Left lung (tissue), 10 donors: Measurements from ENCODE around the gene FAM9C. TPM values are rescaled to one million over a fixed set of nuclear protein-coding genes. Genes with fewer than 3 reads are reported as not detected.
"Not testable (repeated sequence)": the region's sequence is repeated elsewhere in the genome, so short reads cannot be mapped to it uniquely, and the experiment has no call there.

Experiments
- ATAC-seq: fragments of 200-7000 bp; cut with Tn5 transposase; one replicate; pipeline ENCODE4 v1.9.1; 2020; ENCODE audit warnings: moderate library complexity
- DNase-seq, 4 donors: peaks; one replicate each; pipeline ENCODE4 v3.0.0-alpha.2; 2013 to 2020
- H3K27ac ChIP-seq, 2 donors: fragments of 200-600 bp; sonication (generic) in 1 of 2; one replicate each; pipeline versions ENCODE4 v1.5.0 to v1.8.0; 2020 to 2021
- H3K27me3 ChIP-seq, 2 donors: fragments of 200-600 bp; sonication (generic) in 1 of 2; one replicate each; pipeline versions ENCODE4 v1.5.0 to v1.8.0; 2020 to 2021
- H3K36me3 ChIP-seq, 2 donors: fragments of 200-600 bp; sonication (generic) in 1 of 2; one replicate each; pipeline versions ENCODE4 v1.5.0 to v1.8.0; 2020 to 2021
- H3K4me1 ChIP-seq, 2 donors: fragments of 200-600 bp; one replicate each; pipeline ENCODE4 v1.8.0; 2021
- H3K4me3 ChIP-seq, 2 donors: fragments of 200-600 bp; sonication (generic) in 1 of 2; one replicate each; pipeline versions ENCODE4 v1.5.0 to v1.8.0; 2020 to 2021; ENCODE audit warnings: mild to moderate bottlenecking in 1 of 2
- H3K9me3 ChIP-seq, 2 donors: fragments of 200-600 bp; sonication (generic) in 1 of 2; one replicate each; pipeline versions ENCODE4 v1.5.0 to v1.8.0; 2020 to 2021
- intact Hi-C, 2 donors: fragments of 100-400 bp; cut with DNase I; formaldehyde crosslinking; loops; one replicate each; pipeline versions ENCODE4 v1.11.2 to v1.14.2; 2022
- polyA plus RNA-seq, 6 donors: library from polyadenylated mRNA; unstranded; fragments of 120-200 nt; gene quantifications; one replicate each; pipeline ENCODE4 v1.2.1, GENCODE V29; 2013; ENCODE audit not compliant: insufficient read length in 6 of 6
- total RNA-seq, 2 donors: library from RNA; stranded (reverse); fragmentation: NEBNext Ultra II Directional; extraction: Animal tissue kit (Norgen Biotek cat#: 25700); gene quantifications; one replicate each; pipeline ENCODE4 v1.2.1, GENCODE V29; 2021
- TF ChIP-seq, protein P1 (sequence below), 2 donors: fragments of 200-600 bp; sonication (generic) in 1 of 2; IDR thresholded peaks; one replicate each; pipeline versions ENCODE4 v1.5.0 to v1.8.0; 2021; ENCODE audit warnings: antibody characterized with exemption in 2 of 2
- donor health status: DM: no; HTN: yes; CAD: no.
- donor health status: DM: no; HTN: no; CAD: no.

The FAM9C gene
- total and polyA plus RNA-seq, 8 donors = 0.11 to 0.77 (median 0.21) TPM; not detected in 2

DNA sequence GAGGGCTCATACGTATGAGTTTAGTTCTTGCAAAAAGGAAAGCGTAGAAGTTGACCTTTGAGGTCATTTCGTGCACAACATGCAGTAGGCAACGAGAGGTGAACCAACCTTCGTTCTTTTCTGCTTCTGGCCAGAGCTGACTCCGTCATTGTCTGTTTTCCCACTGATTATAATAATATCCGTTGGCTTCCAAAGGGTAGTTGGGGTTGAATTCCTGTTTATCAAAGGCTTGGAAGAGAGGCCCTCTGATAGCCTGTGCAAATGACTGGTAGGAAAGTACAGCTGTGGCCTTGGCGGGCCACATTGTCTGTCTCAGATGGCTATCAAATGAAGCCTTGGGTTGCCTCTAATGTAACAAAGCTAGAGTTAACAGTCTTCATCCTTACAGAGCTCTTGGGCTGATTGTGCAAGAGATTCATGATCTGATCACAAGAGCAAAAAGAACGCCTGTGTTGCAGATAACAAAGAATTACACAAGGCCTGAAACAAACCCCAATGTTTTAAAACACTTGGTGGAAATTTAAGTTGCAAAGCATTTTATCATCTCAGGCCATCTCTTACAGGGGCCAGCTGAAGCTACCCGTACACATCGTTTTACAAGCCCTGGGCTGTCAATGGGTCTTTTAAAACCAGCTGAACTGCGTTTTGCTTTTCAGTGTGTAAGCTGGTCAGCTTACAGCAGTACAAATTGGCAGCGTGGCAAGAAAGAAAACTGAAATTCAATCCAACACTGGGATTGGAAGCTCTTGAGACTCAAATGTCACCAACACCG lies 46.1 kb upstream of the FAM9C start:
- peak in 2 of 4 donors; percentile 33 to 57 for DNase-seq
- Histone ChIP-seq H3K4me1 (peaks cover 0 to 72% of the 10 kb centered on the region in 2 donors), H3K27me3 (no peaks in the 10 kb centered on the region), H3K9me3 (no peaks in the 10 kb centered on the region), H3K27ac (peak overlapping the region; percentile 71 to 87), H3K4me3 (no peak overlapping the region), H3K36me3 (no peaks in the 10 kb centered on the region)
- TF ChIP-seq, protein P1, sequence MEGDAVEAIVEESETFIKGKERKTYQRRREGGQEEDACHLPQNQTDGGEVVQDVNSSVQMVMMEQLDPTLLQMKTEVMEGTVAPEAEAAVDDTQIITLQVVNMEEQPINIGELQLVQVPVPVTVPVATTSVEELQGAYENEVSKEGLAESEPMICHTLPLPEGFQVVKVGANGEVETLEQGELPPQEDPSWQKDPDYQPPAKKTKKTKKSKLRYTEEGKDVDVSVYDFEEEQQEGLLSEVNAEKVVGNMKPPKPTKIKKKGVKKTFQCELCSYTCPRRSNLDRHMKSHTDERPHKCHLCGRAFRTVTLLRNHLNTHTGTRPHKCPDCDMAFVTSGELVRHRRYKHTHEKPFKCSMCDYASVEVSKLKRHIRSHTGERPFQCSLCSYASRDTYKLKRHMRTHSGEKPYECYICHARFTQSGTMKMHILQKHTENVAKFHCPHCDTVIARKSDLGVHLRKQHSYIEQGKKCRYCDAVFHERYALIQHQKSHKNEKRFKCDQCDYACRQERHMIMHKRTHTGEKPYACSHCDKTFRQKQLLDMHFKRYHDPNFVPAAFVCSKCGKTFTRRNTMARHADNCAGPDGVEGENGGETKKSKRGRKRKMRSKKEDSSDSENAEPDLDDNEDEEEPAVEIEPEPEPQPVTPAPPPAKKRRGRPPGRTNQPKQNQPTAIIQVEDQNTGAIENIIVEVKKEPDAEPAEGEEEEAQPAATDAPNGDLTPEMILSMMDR (IDR thresholded peaks at IDR 0.05) = no peak
- intact Hi-C loops = loop anchor here in 1 of 2 donors (10.0 kb wide), 1 partner anchor 116 kb away; the partner anchor contains the start of gene TMSB4X
- ATAC-seq = peak; percentile 37

DNA sequence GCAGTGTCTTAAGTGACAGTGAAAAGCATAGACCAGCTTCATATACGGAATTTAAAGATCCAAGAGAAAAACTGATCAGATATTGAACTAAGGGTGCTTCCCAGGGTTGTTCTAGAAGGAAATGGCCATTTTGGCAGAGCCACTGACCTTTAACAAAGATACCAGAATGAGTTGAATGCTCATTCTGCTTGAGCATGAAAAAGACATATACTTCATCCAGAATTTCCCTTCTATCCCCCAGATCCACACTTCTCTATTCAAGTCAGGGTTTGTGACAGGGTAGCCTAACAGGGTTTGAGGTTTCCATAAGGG lies 45.6 kb upstream of the FAM9C start:
- Histone ChIP-seq H3K9me3 (no peaks in the 10 kb centered on the region), H3K27ac (peak overlapping the region; percentile 71 to 87), H3K4me3 (no peak overlapping the region), H3K36me3 (no peaks in the 10 kb centered on the region), H3K27me3 (no peaks in the 10 kb centered on the region), H3K4me1 (peaks cover 0 to 68% of the 10 kb centered on the region in 2 donors)
- intact Hi-C loops = loop anchor here in 1 of 2 donors (10.0 kb wide), 1 partner anchor 115 kb away; the partner anchor contains the start of gene TMSB4X
- DNase-seq (no peak), ATAC-seq (peak; percentile 11)
- TF ChIP-seq, protein P1 (IDR thresholded peaks at IDR 0.05) = no peak

DNA sequence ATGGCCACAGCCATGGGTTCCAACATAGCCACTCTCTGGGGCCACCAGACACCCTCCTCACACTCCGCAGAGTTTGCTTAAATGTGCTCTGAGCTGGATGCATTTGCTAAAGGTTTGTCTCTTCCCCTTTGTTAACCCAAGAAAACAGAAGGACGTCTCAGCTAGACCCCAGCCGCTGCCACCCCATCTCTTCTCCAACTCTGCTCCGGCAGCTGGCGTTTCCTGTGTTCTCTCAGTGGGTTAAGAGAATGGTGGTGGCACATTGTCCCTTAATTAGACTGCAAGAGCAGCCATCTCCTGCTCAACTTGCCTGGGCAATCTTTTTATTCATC lies 43.7 kb upstream of the FAM9C start:
- intact Hi-C loops = no loop called here

DNA sequence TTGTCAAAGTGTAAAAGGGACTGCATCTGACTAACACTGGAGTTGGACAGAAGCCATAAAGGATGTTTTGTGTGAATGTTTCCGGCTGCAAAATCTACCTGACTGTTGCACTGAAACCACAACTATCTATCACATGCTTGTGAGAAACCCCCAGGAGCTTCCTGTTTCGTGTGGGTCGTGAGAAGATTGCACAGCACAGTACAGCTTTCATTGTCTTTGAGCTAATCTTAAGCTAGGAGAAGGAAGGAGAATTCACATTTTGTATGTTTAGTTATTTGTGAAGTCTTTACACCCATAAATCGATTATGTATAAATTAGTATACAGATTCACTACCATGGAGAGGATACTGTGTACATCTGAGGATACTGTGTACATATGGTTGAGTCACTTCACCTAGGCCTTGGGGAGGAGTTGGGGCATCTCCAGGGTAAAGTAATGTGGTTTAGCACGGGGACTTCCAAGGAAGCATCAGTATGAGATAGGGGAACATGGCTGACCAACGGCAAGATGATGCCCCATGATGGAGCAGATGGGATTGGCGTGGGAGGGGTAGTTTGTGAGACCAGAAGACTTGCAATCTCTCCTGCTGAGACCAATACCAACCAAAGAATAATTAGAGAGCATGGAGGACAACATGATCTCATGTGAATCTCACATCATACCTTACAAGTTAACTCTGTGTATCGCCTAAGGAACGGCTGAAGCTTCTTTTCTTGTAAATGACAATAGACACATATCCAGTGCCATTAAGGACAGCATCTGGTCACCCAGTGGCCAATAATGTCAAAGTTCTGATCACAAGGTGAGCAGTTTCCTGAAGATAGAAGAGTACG lies 43.1 kb upstream of the FAM9C start:
- intact Hi-C loops = no loop called here
- TF ChIP-seq, protein P1 (IDR thresholded peaks at IDR 0.05) = no peak
- H3K27ac ChIP-seq = peak overlapping the region; percentile 2 to 87
- no peaks in the 10 kb centered on the region for H3K36me3 ChIP-seq
- DNase-seq (no peak), ATAC-seq (peak; percentile 45)
- H3K4me1 ChIP-seq = peaks cover 0 to 65% of the 10 kb centered on the region in 2 donors
- no peaks in the 10 kb centered on the region for H3K9me3 ChIP-seq
- no peaks in the 10 kb centered on the region for H3K27me3 ChIP-seq
- no peak overlapping the region for H3K4me3 ChIP-seq

More for the DNA sequence above, 43.7 kb upstream of the FAM9C start:
- ATAC-seq (no peak), DNase-seq (peak in 1 of 4 donors; percentile 39)
- H3K9me3 ChIP-seq = no peaks in the 10 kb centered on the region
- H3K27me3 ChIP-seq = no peaks in the 10 kb centered on the region
- TF ChIP-seq, protein P1 (IDR thresholded peaks at IDR 0.05) = no peak
- peak overlapping the region; percentile 2 to 87 for H3K27ac ChIP-seq
- peaks cover 0 to 59% of the 10 kb centered on the region in 2 donors for H3K4me1 ChIP-seq
- no peaks in the 10 kb centered on the region for H3K36me3 ChIP-seq
- H3K4me3 ChIP-seq = no peak overlapping the region

DNA sequence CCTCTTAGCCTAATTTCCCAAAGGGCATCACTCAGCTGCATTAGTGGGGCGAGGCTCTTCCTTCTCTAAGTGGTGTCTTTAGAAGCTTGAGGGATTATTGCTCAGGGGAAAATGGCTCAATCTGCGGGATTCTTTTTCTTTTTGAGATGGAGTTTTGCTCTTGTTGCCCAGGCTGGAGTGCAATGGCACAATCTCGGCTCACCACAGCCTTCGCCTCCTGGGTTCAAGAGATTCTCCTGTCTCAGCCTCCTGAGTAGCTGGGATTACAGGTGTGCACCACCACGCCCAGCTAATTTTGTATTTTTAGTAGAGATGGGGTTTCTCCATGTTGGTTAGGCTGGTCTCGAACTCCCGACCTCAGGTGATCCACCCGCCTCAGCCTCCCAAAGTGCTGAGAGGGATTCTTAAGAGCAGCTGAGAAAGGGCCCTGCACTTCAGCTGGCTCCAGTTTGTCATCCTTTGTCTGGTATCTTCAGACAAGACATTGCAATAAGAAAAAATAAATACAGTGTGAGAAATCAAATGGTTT lies 42.4 kb upstream of the FAM9C start:
- H3K27me3 ChIP-seq, H3K9me3 ChIP-seq, ATAC-seq, H3K36me3 ChIP-seq, intact Hi-C loops, DNase-seq, H3K4me3 ChIP-seq: not testable (repeated sequence)
- Histone ChIP-seq H3K27ac (peak overlapping the region in 1 of 2 donors; percentile 87), H3K4me1 (peaks cover 2 to 64% of the 10 kb centered on the region in 2 donors)
